Ovary (tissue), 3 donors: ENCODE data around the gene ATF7.

Source experiments
- POLR2A ChIP-seq: fragments of 450-650 bp; IDR thresholded peaks from one replicate; pipeline ENCODE4 v1.6.1; 2017; ENCODE audit warnings: antibody characterized with exemption, mild to moderate bottlenecking, moderate library complexity
- TF ChIP-seq, protein P1 (sequence below), 3 donors: fragments of 450-650 bp in 2 of 3; fragments of 200-600 bp in 1 of 3; IDR thresholded peaks; one replicate each; pipeline versions ENCODE4 v1.5.1 to v1.8.0; 2016 to 2022; ENCODE audit warnings: antibody characterized with exemption in 3 of 3, mild to moderate bottlenecking in 1 of 3
- donor health status: DM: no; HTN: no; CAD: no.

DNA sequence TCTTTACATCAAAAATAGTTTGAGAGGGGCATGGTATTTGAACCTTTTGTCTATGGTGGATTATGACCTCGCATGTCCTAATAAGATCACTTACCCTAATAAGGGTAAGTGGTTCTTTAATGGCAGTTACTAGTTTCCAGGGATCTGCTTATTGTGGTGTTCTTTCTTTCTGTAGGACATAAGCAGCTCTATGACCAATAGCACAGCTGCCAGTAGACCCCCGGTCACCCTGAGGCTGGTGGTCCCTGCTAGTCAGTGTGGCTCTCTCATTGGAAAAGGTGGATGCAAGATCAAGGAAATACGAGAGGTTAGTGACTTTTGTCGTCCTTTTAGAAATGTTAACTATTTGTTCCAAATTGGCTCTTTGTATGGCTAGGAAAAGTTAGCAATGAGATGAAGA is 167.1 kb downstream of the ATF7 start:
- TF ChIP-seq, protein P1, sequence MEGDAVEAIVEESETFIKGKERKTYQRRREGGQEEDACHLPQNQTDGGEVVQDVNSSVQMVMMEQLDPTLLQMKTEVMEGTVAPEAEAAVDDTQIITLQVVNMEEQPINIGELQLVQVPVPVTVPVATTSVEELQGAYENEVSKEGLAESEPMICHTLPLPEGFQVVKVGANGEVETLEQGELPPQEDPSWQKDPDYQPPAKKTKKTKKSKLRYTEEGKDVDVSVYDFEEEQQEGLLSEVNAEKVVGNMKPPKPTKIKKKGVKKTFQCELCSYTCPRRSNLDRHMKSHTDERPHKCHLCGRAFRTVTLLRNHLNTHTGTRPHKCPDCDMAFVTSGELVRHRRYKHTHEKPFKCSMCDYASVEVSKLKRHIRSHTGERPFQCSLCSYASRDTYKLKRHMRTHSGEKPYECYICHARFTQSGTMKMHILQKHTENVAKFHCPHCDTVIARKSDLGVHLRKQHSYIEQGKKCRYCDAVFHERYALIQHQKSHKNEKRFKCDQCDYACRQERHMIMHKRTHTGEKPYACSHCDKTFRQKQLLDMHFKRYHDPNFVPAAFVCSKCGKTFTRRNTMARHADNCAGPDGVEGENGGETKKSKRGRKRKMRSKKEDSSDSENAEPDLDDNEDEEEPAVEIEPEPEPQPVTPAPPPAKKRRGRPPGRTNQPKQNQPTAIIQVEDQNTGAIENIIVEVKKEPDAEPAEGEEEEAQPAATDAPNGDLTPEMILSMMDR (IDR thresholded peaks at IDR 0.05) = no peak
- no peak for TF ChIP-seq POLR2A
